ENCODE results near the gene FAM83E. TPM values are rescaled to one million over a fixed set of nuclear protein-coding genes. Genes with fewer than 3 reads are reported as not detected.
"Not testable (repeated sequence)": the region's sequence is repeated elsewhere in the genome, so short reads cannot be mapped to it uniquely, and the experiment has no call there.

Gene FAM83E
- polyA plus RNA-seq (2012; ENCODE audit: missing spikeins), result 0.93 TPM

GRCh38 chr19:48614436-48615230, at the start of gene FAM83E:
Gene FAM83E, minus strand, starts transcription at chr19:48615076. Its CDS starts 1,704 bp downstream, at chr19:48613372.
- TF ChIP-seq POLR2A (IDR thresholded peaks at IDR 0.05; ENCODE audit: low read depth, low read length) (peak; percentile 73; the same call in 1 of the 2 replicates), TAF1 (IDR thresholded peaks at IDR 0.05; ENCODE audit: borderline replicate concordance, low read depth, low read length) (no peak), POLR2AphosphoS5 (IDR thresholded peaks at IDR 0.05; ENCODE audit: low read depth, low read length) (peak; percentile 76; the same call in 1 of the 2 replicates)
- DNase-seq (ENCODE audit: insufficient read length) (no peak), FAIRE-seq (no peak)

DNA sequence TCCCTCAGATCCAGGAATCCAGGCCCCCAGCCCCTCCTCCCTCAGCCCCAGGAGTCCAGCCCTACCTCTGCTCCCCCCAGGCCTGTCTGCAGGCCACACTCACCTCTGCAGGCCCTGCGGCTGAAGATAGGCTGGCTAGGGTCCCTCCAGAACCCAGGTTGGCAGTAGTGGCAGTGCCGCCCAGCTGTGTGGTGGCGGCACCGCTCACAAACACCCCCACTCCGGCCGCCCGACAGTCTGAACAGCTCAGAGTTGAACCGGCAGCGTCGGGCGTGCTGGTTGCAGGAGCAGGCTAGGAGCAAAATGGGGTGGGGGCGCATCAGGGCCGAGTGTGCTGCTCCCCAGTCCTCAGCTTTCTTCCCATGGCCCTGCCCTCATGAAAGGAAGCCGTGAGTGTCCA, 49.6 kb upstream of the FAM83E start:
- FAIRE-seq, result no peak
- no peak for DNase-seq (ENCODE audit: insufficient read length)
- TF ChIP-seq POLR2A (IDR thresholded peaks at IDR 0.05; ENCODE audit: low read depth, low read length) (no peak), POLR2AphosphoS5 (IDR thresholded peaks at IDR 0.05; ENCODE audit: low read depth, low read length) (no peak), TAF1 (IDR thresholded peaks at IDR 0.05; ENCODE audit: borderline replicate concordance, low read depth, low read length) (no peak)

GRCh38 chr19:48663667-48664066, 48.8 kb upstream of the FAM83E start:
- FAIRE-seq (no peak), DNase-seq (ENCODE audit: insufficient read length) (no peak)
- no peak for TF ChIP-seq TAF1 (IDR thresholded peaks at IDR 0.05; ENCODE audit: borderline replicate concordance, low read depth, low read length)

- DNase-seq (ENCODE audit: insufficient read length), result no peak
- no peak for TF ChIP-seq TAF1 (IDR thresholded peaks at IDR 0.05; ENCODE audit: borderline replicate concordance, low read depth, low read length)
- TF ChIP-seq POLR2A (IDR thresholded peaks at IDR 0.05; ENCODE audit: low read depth, low read length), result no peak
- no peak for TF ChIP-seq POLR2AphosphoS5 (IDR thresholded peaks at IDR 0.05; ENCODE audit: low read depth, low read length)
- no peak for FAIRE-seq
Observed at GRCh38 chr19:48661711-48662090, 46.8 kb upstream of the FAM83E start.

- no peak for TF ChIP-seq POLR2A (IDR thresholded peaks at IDR 0.05; ENCODE audit: low read depth, low read length)
- DNase-seq (ENCODE audit: insufficient read length) (peak; percentile 95), FAIRE-seq (peak; percentile 98)
Observed at GRCh38 chr19:48660852-48661710, 46.2 kb upstream of the FAM83E start.

GRCh38 chr19:48659768-48660167, 44.9 kb upstream of the FAM83E start:
- peak; percentile 40 for FAIRE-seq
- TF ChIP-seq POLR2A (IDR thresholded peaks at IDR 0.05; ENCODE audit: low read depth, low read length) (no peak), TAF1 (IDR thresholded peaks at IDR 0.05; ENCODE audit: borderline replicate concordance, low read depth, low read length) (no peak), POLR2AphosphoS5 (IDR thresholded peaks at IDR 0.05; ENCODE audit: low read depth, low read length) (no peak)
- DNase-seq (ENCODE audit: insufficient read length), result no peak

DNA sequence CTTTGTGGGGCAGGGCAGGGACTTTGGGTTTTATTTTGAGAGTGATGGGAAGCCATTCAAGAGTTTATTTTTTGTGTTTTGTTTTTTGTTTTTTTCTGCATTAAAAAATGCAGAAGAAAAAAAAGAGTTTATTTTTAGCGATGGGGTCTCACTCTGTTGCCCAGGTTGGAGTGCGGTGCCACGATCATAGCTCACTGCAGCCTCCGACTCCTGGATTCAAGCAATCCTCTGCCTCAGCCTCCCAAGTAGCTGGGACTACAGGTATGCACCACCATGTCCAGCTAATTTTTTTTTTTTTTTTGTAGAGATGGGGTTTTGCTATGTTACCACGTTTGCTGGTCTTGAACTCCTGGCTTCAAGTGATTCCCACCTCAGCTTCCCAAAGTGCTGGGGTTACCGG, 43.6 kb upstream of the FAM83E start:
- TF ChIP-seq POLR2A (IDR thresholded peaks at IDR 0.05; ENCODE audit: low read depth, low read length) (no peak), POLR2AphosphoS5 (IDR thresholded peaks at IDR 0.05; ENCODE audit: low read depth, low read length) (no peak), TAF1 (IDR thresholded peaks at IDR 0.05; ENCODE audit: borderline replicate concordance, low read depth, low read length) (no peak)
- DNase-seq (ENCODE audit: insufficient read length) (no peak), FAIRE-seq (no peak)

DNA sequence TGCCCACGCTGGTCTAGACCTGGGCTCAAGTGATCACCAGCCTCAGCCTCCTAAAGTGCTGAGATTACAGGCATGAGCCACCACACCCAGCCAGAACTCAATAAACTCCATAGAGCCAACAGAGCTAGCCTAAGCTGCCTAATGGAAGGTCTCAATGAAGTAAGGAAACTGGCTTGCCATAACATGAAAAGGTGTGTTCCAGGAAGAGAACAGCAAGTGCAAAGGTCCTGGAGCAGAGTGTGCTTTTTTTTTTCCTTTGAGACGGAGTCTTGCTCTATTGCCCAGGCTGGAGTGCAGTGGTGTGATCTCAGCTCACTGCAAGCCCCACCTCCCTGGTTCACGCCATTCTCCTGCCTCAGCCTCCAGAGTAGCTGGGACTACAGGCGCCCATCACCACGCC, 43.0 kb upstream of the FAM83E start:
- not testable (repeated sequence) for FAIRE-seq; DNase-seq (ENCODE audit: insufficient read length)

DNA sequence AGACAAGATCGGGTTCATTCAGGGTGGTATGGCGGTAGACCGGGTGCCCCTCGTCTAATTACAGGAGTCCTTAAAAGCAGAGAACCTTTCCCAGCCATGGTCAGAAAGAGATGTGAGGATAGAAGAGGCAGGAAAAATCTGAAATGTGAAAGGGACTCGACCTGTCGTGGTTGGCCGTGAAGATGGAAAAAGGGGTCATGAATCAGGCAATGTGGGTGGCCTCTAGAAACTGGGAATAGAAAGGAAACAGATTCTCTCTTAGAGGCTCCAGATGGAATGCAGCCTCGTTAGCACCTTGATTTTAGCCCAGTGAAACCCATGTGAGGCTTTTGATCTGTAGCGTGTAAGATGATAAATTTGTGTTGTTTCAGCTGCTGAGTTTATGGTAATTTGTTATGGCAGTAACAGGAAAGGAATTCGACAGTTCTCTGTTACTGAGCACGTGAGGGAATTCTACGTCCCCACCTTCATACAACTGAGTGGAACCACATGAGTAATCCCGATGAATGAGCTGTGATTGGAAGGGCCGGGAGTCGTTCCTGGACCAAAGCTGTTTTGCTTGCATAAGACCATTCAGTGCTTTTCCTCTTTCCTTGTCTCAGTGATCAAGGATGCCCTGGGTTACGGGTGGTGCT, 42.1 kb upstream of the FAM83E start:
- FAIRE-seq (no peak), DNase-seq (ENCODE audit: insufficient read length) (no peak)
- TF ChIP-seq POLR2AphosphoS5 (IDR thresholded peaks at IDR 0.05; ENCODE audit: low read depth, low read length) (no peak), TAF1 (IDR thresholded peaks at IDR 0.05; ENCODE audit: borderline replicate concordance, low read depth, low read length) (no peak), POLR2A (IDR thresholded peaks at IDR 0.05; ENCODE audit: low read depth, low read length) (no peak)

DNA sequence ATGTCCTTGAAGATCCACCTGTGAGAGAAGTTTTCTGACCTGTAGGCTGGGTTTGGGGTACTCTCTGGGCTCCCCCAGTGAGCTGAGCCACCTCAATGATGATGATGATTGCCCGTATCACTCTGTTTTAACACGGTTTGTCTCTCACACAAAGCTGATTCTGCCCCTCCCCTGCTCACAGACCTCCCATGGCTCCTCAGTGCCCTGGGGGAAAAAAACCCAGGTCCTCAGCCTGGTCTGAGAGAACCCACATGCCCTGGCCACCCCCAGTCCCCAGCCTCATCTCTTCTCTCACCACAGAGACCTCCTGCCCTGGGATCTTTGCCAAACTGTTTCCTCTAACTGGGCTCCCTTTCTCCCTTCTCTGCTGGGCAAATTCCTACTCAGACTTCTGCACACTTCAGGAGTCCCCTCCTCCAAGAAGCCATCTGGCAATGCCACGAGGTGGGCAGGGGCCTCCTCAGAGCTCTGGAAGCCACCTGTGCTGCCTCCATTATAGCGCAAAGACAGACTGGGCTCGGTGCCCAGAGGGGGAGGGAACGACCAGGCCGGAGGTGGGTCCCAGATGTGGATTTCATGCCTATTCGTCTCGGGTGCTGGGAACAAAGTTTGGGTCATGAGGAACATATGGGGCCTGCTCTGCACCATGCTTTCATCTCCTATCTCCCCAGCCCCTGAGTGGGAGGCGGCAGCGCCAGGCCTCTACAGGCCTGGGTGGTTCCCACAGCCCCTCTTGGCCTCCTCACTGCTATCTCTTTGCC, 39.6 kb upstream of the FAM83E start:
- DNase-seq (ENCODE audit: insufficient read length), result no peak
- FAIRE-seq, result no peak
- TF ChIP-seq TAF1 (IDR thresholded peaks at IDR 0.05; ENCODE audit: borderline replicate concordance, low read depth, low read length) (no peak), POLR2AphosphoS5 (IDR thresholded peaks at IDR 0.05; ENCODE audit: low read depth, low read length) (no peak), POLR2A (IDR thresholded peaks at IDR 0.05; ENCODE audit: low read depth, low read length) (no peak)

- no peak for TF ChIP-seq POLR2A (IDR thresholded peaks at IDR 0.05; ENCODE audit: low read depth, low read length)
- FAIRE-seq (no peak), DNase-seq (ENCODE audit: insufficient read length) (no peak)
Observed at GRCh38 chr19:48651683-48652048, 36.8 kb upstream of the FAM83E start.

Data from GM12892 (cell line).